ENCODE data around the gene GRID2.

DNA sequence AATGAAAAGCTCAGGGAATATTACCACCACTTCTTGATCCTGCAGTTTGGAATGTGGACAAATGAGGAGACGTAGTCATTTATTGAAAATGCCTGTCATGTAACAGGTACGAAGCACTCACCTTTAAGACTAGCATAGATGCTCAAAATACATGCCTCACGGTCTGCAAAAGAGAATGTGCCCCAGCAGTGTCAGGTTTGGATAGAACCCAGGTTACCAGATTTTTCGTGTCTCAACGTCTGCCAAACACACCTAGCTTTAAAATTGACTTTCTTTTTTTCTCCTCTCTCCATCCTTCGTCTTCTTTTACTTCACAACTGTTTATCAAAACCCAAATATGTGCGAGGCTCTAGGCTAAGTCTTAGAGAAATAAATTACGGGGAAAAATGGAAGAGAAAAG is 918.0 kb downstream of the GRID2 start:
- no peak for TF ChIP-seq CTCF (IDR thresholded peaks at IDR 0.05)
- no peak for TF ChIP-seq POLR2AphosphoS5 (IDR thresholded peaks at IDR 0.05)
- TF ChIP-seq EP300 (IDR thresholded peaks at IDR 0.05), result no peak

Data from stomach (tissue), 4 donors.